Endodermal cell (in vitro differentiated cells): ENCODE measurements around the gene UCN2. TPM values are rescaled to one million over a fixed set of nuclear protein-coding genes. Genes with fewer than 3 reads are reported as not detected.

Source experiments
- DNase-seq: peaks from one replicate; pipeline ENCODE4 v3.0.0-alpha.2; 2017
- H3K27ac ChIP-seq: 2 replicates; pipeline ENCODE4 v1.5.1; 2013; ENCODE audit warnings: mild to moderate bottlenecking, low read depth, low read length, moderate library complexity
- H3K27me3 ChIP-seq: 2 replicates; pipeline ENCODE4 v1.6.1; 2013; ENCODE audit warnings: mild to moderate bottlenecking, low read length, moderate library complexity; ENCODE audit not compliant: insufficient read depth, control insufficient read depth, poor library complexity, severe bottlenecking
- H3K36me3 ChIP-seq: 2 replicates; pipeline ENCODE4 v1.7.0; 2013; ENCODE audit warnings: mild to moderate bottlenecking, low read length, moderate library complexity; ENCODE audit not compliant: control insufficient read depth, insufficient read depth
- H3K4me1 ChIP-seq: one replicate; pipeline ENCODE4 v1.7.0; 2013; ENCODE audit warnings: low read length; ENCODE audit not compliant: control insufficient read depth, insufficient read depth
- H3K4me3 ChIP-seq: 2 replicates; pipeline ENCODE4 v1.5.1; 2013; ENCODE audit warnings: mild to moderate bottlenecking, low read length, moderate library complexity
- H3K9ac ChIP-seq: 2 replicates; pipeline ENCODE4 v1.6.1; 2013; ENCODE audit warnings: mild to moderate bottlenecking, low read length, moderate library complexity; ENCODE audit not compliant: poor library complexity, severe bottlenecking; ENCODE audit errors: extremely low read depth
- H3K9me3 ChIP-seq: 2 replicates; pipeline ENCODE4 v1.6.1; 2013; ENCODE audit warnings: mild to moderate bottlenecking, low read length, moderate library complexity; ENCODE audit not compliant: control insufficient read depth
- H3K27ac Mint-ChIP-seq: 2 replicates; pipeline ENCODE4 v1.8.0; 2020; ENCODE audit warnings: mixed read lengths
- H3K27me3 Mint-ChIP-seq: 2 replicates; pipeline ENCODE4 v1.8.0; 2021; ENCODE audit warnings: mild to moderate bottlenecking, mixed read lengths; ENCODE audit not compliant: insufficient read depth
- H3K36me3 Mint-ChIP-seq: 2 replicates; pipeline ENCODE4 v1.8.0; 2020; ENCODE audit warnings: low read depth, mixed read lengths
- H3K4me1 Mint-ChIP-seq: 2 replicates; pipeline ENCODE4 v1.8.0; 2020; ENCODE audit warnings: mixed read lengths
- H3K4me3 Mint-ChIP-seq: 2 replicates; pipeline ENCODE4 v1.8.0; 2020; ENCODE audit warnings: mild to moderate bottlenecking, moderate library complexity, mixed read lengths
- H3K9me3 Mint-ChIP-seq: 2 replicates; pipeline ENCODE4 v1.8.0; 2020; ENCODE audit warnings: mild to moderate bottlenecking, mixed read lengths
- WGBS, 2 experiments: methylation state at CpG; one replicate each; pipeline versions ENCODE4 v1.1.5 to v1.1.7; 2013; ENCODE audit warnings: missing lambda C conversion rate in 2 of 2, mixed read lengths in 1 of 2; ENCODE audit not compliant: insufficient coverage in 1 of 2, insufficient read length in 1 of 2; 5-methylcytosine and 5-hydroxymethylcytosine counted together
- long read RNA-seq, 4 experiments: library from polyadenylated mRNA in 2 of 4; library from RNA in 1 of 4; library from capped mRNA in 1 of 4; stranded (forward) in 3 of 4; unstranded in 1 of 4; transcript quantifications; one replicate each; pipeline ENCODE4 v2.0.0, GENCODE V29; 2020 to 2021; ENCODE audit warnings: inconsistent platforms in 1 of 4
- polyA plus RNA-seq, 2 experiments: library from polyadenylated mRNA; stranded (reverse); fragments of 50-300 nt; gene quantifications; one replicate each; pipeline ENCODE4 v1.2.3, GENCODE V29; 2013
- total RNA-seq, 2 donors: library from RNA; stranded (reverse); fragmentation: NEBNext Ultra II Directional in 1 of 2; extraction: Animal tissue kit (Norgen Biotek cat#: 25700) in 1 of 2; gene quantifications; 2 replicates in 1 of 2; 3 replicates in 1 of 2; pipeline ENCODE4 v1.2.1, GENCODE V29; 2021
- TF ChIP-seq, protein P1 (sequence below): fragments of 200-600 bp; sonication (generic); conservative IDR thresholded peaks from 2 replicates; pipeline ENCODE4 v1.5.0; 2021; ENCODE audit warnings: antibody characterized with exemption, mild to moderate bottlenecking

The UCN2 gene, protein sequence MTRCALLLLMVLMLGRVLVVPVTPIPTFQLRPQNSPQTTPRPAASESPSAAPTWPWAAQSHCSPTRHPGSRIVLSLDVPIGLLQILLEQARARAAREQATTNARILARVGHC
- total RNA-seq = not detected
- polyA plus RNA-seq (2013, experiment 1 of 2) = 0.36 TPM
- polyA plus RNA-seq (2013, experiment 2 of 2) = 0.54 TPM
- long read RNA-seq, experiment 1 = 0 reads
- long read RNA-seq, experiment 2 = 0 reads
- long read RNA-seq, experiment 3 = 0 reads
- long read RNA-seq, experiment 4 = 0 reads

DNA sequence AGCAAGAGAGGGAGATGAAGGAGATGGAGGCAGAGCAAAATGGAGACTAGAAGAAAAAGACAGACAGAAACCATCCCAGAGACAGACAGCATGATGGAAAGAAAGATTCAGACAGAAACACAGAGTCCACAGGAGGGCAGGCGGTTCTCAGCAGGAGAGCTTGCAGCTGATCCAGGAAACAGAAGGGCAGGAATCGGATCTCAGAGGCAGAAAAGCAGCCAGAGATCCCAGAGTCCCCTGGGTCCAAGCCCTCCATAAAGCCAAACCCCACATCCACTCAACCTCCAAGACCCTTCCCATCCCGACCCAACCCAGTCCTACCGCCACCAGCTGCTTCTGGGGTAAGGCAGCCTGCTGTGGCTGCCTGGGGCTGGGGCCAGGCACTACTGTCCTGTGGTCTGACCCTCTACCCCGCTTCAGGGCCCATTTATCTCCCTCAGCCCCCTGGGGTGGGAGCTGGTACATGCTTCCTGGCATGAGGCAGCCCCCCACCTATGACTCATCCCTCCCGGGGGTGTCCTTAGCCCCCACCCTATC is at the start of gene UCN2:
UCN2 (minus strand) TSS at position 400 of the 537 bp plus-strand sequence. CDS start 657 bp downstream, outside the sequence.
- TF ChIP-seq, protein P1, sequence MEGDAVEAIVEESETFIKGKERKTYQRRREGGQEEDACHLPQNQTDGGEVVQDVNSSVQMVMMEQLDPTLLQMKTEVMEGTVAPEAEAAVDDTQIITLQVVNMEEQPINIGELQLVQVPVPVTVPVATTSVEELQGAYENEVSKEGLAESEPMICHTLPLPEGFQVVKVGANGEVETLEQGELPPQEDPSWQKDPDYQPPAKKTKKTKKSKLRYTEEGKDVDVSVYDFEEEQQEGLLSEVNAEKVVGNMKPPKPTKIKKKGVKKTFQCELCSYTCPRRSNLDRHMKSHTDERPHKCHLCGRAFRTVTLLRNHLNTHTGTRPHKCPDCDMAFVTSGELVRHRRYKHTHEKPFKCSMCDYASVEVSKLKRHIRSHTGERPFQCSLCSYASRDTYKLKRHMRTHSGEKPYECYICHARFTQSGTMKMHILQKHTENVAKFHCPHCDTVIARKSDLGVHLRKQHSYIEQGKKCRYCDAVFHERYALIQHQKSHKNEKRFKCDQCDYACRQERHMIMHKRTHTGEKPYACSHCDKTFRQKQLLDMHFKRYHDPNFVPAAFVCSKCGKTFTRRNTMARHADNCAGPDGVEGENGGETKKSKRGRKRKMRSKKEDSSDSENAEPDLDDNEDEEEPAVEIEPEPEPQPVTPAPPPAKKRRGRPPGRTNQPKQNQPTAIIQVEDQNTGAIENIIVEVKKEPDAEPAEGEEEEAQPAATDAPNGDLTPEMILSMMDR = no peak
- peak; percentile 55 for DNase-seq
- H3K27ac ChIP-seq = peak within 1 kb of the TSS; percentile 67

DNA sequence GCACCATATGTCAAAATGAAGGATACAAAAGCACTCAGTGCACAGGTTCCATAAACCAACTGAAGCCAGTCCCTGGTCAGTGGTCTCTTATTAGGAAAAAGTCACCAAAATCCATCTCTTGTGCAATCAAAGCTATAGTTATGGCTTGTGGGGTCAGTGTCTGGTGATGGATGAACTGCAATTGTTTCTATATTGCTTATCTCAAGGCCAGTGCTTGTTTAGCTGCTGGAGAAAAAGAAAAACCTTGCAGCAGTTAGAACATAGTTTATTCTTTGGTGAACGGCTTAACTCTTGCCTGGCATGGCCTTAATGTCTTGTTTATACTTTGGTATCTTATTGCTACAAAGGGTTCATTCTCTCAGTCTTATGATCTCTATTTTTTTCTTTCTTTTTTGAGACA is 48.7 kb upstream of the UCN2 start:
- TF ChIP-seq, protein P1 = no peak
- Histone ChIP-seq H3K27ac (no peak overlapping the region), H3K4me3 (no peak overlapping the region), H3K4me1 (no peaks in the 10 kb centered on the region), H3K27me3 (no peaks in the 10 kb centered on the region), H3K9ac (no peak overlapping the region), H3K9me3 (peaks cover 11% of the 10 kb centered on the region), H3K36me3 (peaks cover 9% of the 10 kb centered on the region)
- Mint-ChIP-seq H3K9me3 (peaks cover 12% of the 10 kb centered on the region), H3K27ac (no peak overlapping the region), H3K4me1 (peaks cover 10% of the 10 kb centered on the region), H3K4me3 (no peak overlapping the region), H3K36me3 (peaks cover 19% of the 10 kb centered on the region), H3K27me3 (no peaks in the 10 kb centered on the region)
- no peak for DNase-seq
- 92% methylated on average over 1 of the region's 1 CpG; no CpG with 5 or more reads in 1 of the 2 experiments for WGBS, 2 experiments

More for the DNA sequence above, at the start of gene UCN2:
- H3K4me1 ChIP-seq = peaks cover 5% of the 10 kb centered on the region
- H3K27me3 Mint-ChIP-seq = no peaks in the 10 kb centered on the region
- H3K36me3 Mint-ChIP-seq = no peaks in the 10 kb centered on the region
- no peaks in the 10 kb centered on the region for H3K9me3 Mint-ChIP-seq
- no peak within 1 kb of the TSS for H3K4me3 Mint-ChIP-seq
- H3K27me3 ChIP-seq = no peaks in the 10 kb centered on the region
- H3K4me3 ChIP-seq = no peak within 1 kb of the TSS
- no peak within 1 kb of the TSS for H3K9ac ChIP-seq
- no peaks in the 10 kb centered on the region for H3K9me3 ChIP-seq
- H3K4me1 Mint-ChIP-seq = peaks cover 35% of the 10 kb centered on the region
- H3K27ac Mint-ChIP-seq = peak within 1 kb of the TSS; percentile 1
- 82% methylated on average over 6 of the region's 6 CpGs; no CpG with 5 or more reads in 1 of the 2 experiments for WGBS, 2 experiments
- no peaks in the 10 kb centered on the region for H3K36me3 ChIP-seq

DNA sequence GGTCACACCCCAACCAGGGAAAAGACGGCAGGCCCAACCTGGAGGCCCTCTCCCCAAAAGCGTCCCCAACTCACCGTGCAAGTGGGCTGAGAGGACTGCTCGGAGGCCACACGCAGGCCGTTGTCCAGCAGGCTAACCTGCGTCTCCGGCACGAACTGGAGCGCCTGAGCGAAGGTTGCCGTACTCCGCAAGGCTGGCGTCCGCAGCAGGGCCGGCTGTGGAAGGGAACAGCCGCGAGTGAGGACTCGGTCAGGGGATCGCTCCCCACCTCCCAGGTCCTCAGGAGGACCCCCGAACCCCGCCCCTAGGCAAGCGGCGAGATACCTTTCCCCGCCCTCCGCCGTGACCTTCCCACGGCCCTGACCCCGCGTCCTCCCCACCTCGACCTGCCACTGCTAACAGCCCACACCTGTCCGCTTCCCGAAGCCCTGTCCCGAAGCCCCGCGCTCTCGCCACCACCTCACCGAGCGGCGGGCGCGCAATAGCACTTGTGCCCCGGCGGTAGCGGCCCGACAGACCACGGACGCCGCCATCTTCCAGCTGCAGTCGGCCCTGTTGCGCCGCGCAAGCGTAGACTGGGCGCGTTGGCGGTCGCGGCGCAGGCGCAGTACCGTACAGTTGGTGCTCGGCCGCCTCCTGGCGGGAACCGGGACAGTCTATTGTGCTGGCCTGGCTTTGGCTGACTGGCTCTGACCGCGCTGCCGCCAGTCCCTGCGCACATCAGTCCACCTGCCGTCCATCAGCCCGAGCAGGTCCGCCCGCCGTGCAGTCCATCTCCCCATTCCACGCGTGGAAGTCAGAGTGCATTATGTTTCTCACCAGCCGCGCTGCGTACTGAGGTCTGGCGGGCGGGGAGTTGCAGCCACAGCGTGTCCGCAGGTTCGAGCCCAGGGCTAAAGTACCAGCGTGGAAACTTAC is 45.8 kb upstream of the UCN2 start, which contains the start of gene UQCRC1:
UQCRC1 (minus strand) TSS at position 559 of the 918 bp plus-strand sequence; CDS start at position 533, 26 bp downstream.
- WGBS, 2 experiments = 1% methylated on average over 37 to 86 of the region's 86 CpGs
- Mint-ChIP-seq H3K4me3 (peak within 1 kb of the TSS; percentile 96), H3K4me1 (peaks cover 10% of the 10 kb centered on the region), H3K36me3 (peaks cover 39% of the 10 kb centered on the region), H3K9me3 (no peaks in the 10 kb centered on the region), H3K27me3 (no peaks in the 10 kb centered on the region), H3K27ac (peak within 1 kb of the TSS; percentile 95)
- TF ChIP-seq, protein P1 = peak; percentile 77
- Histone ChIP-seq H3K36me3 (peaks cover 35% of the 10 kb centered on the region), H3K27ac (peak within 1 kb of the TSS; percentile 40), H3K27me3 (no peaks in the 10 kb centered on the region), H3K4me1 (no peaks in the 10 kb centered on the region), H3K9ac (peak within 1 kb of the TSS; percentile 84), H3K4me3 (peak within 1 kb of the TSS; percentile 92), H3K9me3 (no peaks in the 10 kb centered on the region)
- DNase-seq = peak; percentile 97
